ENCODE data around the gene RXFP1.

The RXFP1 gene

DNA sequence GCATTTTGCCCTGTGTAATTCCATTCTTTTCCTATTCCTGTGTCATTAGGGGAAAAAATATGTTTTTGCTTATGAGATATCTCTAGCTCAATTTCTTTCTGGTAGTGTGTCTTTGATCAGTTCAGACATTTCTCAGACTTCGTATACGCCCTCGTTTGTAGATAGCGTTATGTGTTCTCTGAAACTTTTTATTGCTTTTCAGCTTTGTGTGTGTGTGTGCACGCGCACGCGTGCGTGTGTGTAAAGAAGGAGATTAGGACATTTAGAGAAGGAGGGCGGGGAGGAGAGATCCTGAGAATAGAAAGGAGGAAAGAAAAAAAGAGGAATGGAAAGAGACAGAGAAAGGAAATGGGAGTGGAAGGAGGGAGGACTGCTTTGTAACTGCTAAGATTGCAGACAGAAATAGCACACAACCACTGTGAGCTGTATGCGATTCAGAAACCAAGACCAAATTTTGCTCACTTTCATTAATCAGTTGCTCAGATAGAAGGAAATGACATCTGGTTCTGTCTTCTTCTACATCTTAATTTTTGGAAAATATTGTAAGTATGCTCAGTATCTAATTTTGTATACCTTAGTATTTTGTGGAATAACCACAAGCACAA lies at the start of gene RXFP1:
Gene RXFP1, plus strand, starts transcription at position 399 of the 605 bp plus-strand sequence. Its CDS starts 95 bp downstream, at position 494.
- no peak for DNase-seq (ENCODE audit: low read depth in 2 of 2)

GRCh38 chr4:158481811-158482210 lies 39.9 kb upstream of the RXFP1 start:
- no peak for DNase-seq (ENCODE audit: low read depth in 2 of 2)

GRCh38 chr4:158484173-158484885 lies 37.4 kb upstream of the RXFP1 start:
- no peak for DNase-seq (ENCODE audit: low read depth in 2 of 2)

DNA sequence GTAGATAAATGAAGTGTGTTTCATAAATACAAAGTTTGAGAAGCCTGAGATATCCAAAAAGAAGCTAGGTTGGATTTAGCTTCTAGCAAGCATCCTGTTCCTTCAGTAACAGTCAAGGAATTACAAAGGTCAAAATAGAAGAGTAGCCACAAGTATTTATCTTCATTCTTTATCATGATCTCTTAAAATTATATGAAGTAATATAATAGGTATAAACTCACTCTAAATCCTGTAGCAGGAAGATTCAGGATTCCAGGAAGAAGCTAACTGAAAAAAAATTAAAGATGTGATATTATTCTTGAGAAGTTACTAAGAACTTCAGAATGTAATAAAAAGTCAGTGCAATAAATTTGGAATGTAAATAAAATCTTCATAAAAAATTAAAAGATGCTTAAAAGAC lies 31.1 kb upstream of the RXFP1 start:
- DNase-seq (ENCODE audit: low read depth in 2 of 2), result no peak

DNA sequence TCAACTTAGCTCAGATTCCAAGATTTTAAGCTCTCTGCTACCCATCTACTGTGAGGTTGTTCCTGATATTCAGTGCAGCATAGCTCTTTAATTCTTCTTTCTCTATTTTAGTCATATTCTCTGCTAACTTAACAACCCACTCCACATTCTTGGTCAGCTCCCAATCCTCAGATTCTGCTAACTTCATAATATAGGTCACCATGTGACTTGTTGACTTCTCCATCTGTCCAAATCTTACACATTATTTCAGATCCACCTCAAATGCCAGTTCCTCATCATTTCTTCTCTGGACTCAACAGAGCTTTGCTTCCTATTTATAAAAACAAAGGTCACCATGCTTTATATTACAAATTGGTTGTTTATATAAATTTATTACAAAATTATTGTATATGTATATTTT lies 29.3 kb upstream of the RXFP1 start:
- DNase-seq (ENCODE audit: low read depth in 2 of 2), result no peak

GRCh38 chr4:158496030-158496741 lies 25.5 kb upstream of the RXFP1 start:
- DNase-seq (ENCODE audit: low read depth in 2 of 2), result no peak

- no peak for DNase-seq (ENCODE audit: low read depth in 2 of 2)
Measured at GRCh38 chr4:158500054-158500453, 21.6 kb upstream of the RXFP1 start.

DNA sequence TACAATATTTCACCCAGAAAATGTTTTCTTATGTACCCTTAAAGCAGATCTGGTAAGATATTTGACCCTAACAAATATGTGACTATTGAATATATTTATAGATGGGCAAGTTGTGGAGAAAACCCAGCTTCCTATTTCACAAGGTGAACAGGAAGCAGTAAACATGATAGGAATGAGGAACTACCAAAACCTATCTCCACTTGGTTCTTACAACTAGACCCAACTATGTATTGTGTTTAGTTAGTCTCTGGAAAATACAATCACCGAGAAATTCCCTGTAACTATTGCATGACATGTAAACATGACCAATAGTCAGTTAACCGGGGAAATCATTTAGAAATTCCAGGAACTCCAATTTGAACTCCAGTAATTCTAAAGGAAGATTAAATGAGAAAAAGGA lies 8.4 kb upstream of the RXFP1 start:
- DNase-seq (ENCODE audit: low read depth in 2 of 2), result no peak

GRCh38 chr4:158519226-158519625 lies 2.5 kb upstream of the RXFP1 start:
- no peak for DNase-seq (ENCODE audit: low read depth in 2 of 2)

DNA sequence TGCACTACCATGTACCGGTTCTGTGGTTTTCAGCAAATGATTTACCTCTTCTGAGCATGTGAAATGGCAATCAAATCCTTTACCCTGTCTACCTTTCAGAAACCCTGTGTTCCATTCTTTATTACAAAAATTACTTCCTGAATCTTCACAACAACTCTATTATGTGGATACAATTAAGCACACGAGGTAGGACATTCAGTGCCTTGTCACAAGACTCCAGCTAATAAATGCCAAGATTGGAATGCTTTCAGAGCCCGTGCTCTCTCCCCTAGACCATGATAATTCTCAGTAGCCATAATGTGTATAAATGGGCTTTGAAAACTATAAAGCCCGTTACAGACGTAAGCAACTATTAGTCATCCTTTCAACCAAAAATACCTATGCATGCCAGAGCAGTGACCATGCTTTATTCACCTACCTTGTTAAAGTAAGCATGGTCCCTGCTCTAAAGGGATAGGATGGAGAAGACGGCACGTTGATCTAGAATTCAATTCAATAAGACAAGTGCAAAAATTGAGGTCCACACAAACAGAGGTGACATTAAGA lies 2.4 kb downstream of the RXFP1 start:
- DNase-seq (ENCODE audit: low read depth in 2 of 2), result no peak

DNA sequence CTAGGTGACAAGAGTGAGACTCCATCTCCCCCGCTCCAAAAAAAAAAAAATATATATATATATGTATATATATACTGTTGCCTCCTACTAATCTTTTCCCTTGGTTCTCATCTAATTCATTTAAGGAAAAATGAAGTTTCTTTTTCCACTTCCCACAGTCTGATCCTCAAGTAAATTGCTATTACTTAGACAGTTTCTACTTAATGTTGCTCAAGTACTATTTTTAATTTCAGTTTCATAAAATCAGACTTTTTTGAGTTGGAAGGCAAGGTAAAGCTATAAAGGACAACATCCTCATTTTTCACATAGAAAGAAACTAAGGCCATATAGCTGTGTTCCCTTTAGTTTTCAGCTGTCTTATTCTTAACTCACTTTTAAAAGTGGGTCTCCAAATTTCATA lies 5.8 kb downstream of the RXFP1 start:
- DNase-seq (ENCODE audit: low read depth in 2 of 2), result no peak

- no peak for DNase-seq (ENCODE audit: low read depth in 2 of 2)
Measured at GRCh38 chr4:158529505-158529904, 7.8 kb downstream of the RXFP1 start.

DNA sequence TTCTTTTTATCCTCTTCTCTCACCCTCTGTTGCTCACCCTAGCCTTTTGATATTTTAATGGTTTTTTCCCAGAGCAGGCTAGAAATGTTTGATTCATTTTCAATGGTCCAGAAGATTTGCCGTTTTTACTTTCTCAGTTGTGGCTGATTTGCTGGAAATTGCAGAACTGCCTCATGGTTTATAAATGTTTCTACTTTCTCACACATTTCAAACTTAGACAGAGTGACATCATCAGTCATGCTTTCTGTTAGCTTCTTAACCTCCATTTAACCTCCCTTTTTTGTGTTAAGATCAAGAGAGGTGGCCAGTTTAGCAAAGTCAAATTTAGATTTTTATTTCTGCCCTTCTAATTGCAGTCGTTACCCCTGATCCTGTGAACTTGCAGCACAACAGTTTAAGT lies 8.7 kb downstream of the RXFP1 start:
- no peak for DNase-seq (ENCODE audit: low read depth in 2 of 2)

DNA sequence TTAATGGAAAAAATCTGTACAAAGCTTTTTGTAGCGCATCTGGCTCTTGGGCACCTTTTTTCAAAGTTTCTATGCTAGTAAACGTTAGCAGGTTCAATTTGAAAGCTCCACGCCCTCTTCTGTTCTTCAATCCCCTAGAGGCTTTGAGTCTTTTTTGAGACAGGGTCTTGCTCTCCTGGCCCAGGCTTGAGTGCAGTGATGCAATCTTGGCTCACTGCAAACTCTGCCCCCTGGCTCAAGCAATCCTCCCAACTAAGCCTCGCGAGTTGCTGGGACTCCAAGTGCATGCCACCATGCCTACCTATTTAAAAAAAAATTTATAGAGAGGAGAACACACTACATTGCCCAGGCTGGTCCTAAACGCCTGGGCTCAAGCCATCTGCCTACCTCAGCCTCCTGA lies 9.2 kb downstream of the RXFP1 start:
- DNase-seq (ENCODE audit: low read depth in 2 of 2), result no peak

GRCh38 chr4:158532556-158533231 lies 11.0 kb downstream of the RXFP1 start:
- no peak for DNase-seq (ENCODE audit: low read depth in 2 of 2)

GRCh38 chr4:158534727-158535126 lies 13.0 kb downstream of the RXFP1 start:
- no peak for DNase-seq (ENCODE audit: low read depth in 2 of 2)

DNA sequence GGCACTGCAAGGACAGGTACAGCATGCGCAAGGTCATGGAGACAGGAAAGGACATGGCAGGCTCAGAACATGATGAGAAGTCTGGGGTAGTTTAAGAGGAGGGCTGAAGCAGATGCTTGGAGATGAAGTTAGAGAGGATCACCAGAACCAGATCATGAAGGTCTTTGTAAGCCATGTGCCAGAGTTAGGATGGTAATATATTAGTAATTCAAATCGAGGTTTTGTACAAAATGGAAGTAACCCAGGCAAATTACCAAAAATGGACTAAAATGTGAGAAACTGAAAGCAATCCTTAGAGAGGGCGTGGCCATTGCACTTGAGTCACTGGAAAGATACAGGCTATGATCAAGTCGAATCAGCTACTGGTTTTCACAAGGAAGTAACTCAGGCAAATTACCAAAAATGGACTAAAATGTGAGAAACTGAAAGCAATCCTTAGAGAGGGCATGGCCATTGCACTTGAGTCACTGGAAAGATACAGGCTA lies 13.5 kb downstream of the RXFP1 start:
- DNase-seq (ENCODE audit: low read depth in 2 of 2), result peak; percentile 15 to 19

DNA sequence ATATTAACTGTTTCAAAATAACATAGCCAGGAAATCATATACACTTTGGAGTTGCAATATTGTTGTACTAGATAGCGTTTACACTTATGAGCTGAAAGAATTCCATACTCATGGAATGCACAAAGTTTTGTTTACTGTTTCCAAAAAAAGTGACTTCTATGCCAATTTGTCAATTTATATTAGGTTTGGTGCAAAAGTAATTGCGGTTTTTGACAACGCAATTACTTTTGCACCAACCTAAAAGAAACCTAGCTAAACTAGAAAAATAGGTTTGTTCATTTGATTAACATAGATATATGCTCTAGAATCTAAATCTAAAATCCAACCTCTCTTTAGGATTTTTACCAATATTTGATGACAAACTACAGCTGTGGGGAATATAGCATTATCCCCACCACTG lies 15.2 kb downstream of the RXFP1 start:
- DNase-seq (ENCODE audit: low read depth in 2 of 2), result no peak

DNA sequence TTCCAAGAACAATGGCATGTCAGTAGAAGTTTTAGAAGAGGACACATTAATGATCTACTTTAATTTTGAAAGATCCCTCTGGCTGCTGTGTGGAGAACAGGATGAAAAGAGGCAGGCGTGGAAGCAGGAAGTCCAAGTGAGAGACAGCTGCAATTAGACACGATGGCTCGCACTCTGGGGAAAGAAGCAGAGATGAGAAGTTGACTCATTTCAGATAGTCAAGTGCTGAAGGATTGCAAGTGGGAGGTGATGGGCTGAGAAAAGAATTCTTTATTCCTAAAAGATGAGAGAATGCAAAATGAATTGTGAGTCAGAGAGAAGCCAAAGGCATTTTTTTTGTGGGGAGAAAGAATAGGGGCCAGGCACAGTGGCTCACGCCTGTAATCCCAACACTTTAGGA lies 16.5 kb downstream of the RXFP1 start:
- peak; percentile 18 to 31 for DNase-seq (ENCODE audit: low read depth in 2 of 2)

- no peak for DNase-seq (ENCODE audit: low read depth in 2 of 2)
Measured at GRCh38 chr4:158538911-158539310, 17.2 kb downstream of the RXFP1 start.

DNA sequence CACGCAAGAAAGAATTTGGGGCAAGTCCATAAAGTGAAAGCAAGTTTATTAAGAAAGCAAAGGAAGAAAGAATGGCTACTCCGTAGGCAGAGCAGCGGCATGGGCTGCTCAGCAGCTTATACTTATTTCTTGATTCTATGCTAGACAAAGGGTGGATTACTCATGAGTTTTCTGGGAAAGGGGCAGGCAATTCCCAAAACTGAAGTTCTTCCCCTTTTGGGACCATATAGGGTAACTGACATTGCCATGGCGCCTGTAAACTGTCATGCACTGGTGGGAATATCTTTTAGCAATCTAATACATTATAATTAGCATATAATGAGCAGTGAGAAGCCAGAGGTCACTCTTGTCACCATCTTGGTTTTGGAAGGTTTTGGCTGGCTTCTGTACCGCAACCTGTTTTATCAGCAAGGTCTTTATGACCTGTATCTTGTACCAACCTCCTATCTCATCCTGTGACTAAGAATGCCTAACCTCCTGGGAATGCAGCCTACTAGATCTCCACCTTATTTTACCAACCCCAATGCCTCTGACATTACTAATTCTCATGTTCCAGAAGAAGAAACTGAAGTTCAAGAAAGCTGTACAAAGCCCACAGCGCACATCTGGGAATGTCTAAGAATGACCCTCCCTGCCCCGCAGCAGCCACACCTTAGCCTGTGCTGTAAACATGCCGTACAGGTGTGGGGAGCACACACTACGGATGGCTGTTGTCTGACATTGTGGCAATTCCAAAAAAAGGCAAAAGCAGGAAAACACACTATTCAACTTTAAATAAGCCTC lies 18.6 kb downstream of the RXFP1 start:
- no peak for DNase-seq (ENCODE audit: low read depth in 2 of 2)

All from fibroblast of skin of left biceps (primary cell).